Mucosa of descending colon (tissue), 3 donors: ENCODE measurements around the gene CDC45. TPM values are rescaled to one million over a fixed set of nuclear protein-coding genes. Genes with fewer than 3 reads are reported as not detected.

Experiments
- ATAC-seq: fragments of 200-7000 bp; cut with Tn5 transposase; one replicate; pipeline ENCODE4 v1.9.1; 2020; ENCODE audit warnings: mild to moderate bottlenecking, moderate library complexity
- DNase-seq, 3 donors: peaks; one replicate each; pipeline ENCODE4 v3.0.0-alpha.2; 2020
- H3K36me3 ChIP-seq: fragments of 200-600 bp; one replicate; pipeline ENCODE4 v1.8.0; 2021; ENCODE audit warnings: low read depth, mild to moderate bottlenecking
- H3K4me1 ChIP-seq: fragments of 200-600 bp; one replicate; pipeline ENCODE4 v1.8.0; 2021; ENCODE audit warnings: low read depth, mild to moderate bottlenecking
- H3K4me3 ChIP-seq: fragments of 200-600 bp; one replicate; pipeline ENCODE4 v1.8.0; 2021; ENCODE audit warnings: mild to moderate bottlenecking
- H3K9me3 ChIP-seq: fragments of 200-600 bp; one replicate; pipeline ENCODE4 v1.8.0; 2021; ENCODE audit warnings: mild to moderate bottlenecking
- CTCF ChIP-seq: fragments of 200-600 bp; IDR thresholded peaks from one replicate; pipeline ENCODE4 v1.8.0; 2022; ENCODE audit warnings: antibody characterized with exemption, mild to moderate bottlenecking
- intact Hi-C, 2 donors: fragments of 100-400 bp; cut with DNase I in 1 of 2; cut with micrococcal nuclease in 1 of 2; formaldehyde crosslinking; loops; one replicate each; pipeline versions ENCODE4 v1.11.0 to v1.11.1; 2022; cut with DNase I, micrococcal nuclease
- total RNA-seq, 3 donors: library from RNA; stranded (reverse); fragmentation: NEBNext Ultra II Directional in 2 of 3; extraction: Animal tissue kit (Norgen Biotek cat#: 25700) in 2 of 3; gene quantifications; one replicate each; pipeline versions ENCODE4 v1.2.1 to v1.2.4, GENCODE V29; 2021 to 2023
- donor health status: DM: no; HTN: no; CAD: no; lungs with moderate emphysema.
- donor health status: DM: no; HTN: no; CAD: no.
- donor health status: DM: no; HTN: yes; CAD: no.

CDC45 gene
- total RNA-seq, 3 donors from 2014 or later = 2.2 to 13.9 (median 2.8) TPM

- intact Hi-C loops = no loop called here
- Histone ChIP-seq H3K36me3 (no peaks in the 10 kb centered on the region), H3K4me3 (no peak overlapping the region), H3K4me1 (no peaks in the 10 kb centered on the region), H3K9me3 (no peaks in the 10 kb centered on the region)
- TF ChIP-seq CTCF = no peak
- ATAC-seq = no peak
- DNase-seq = no peak
Observed at GRCh38 chr22:19513823-19514222, 34.1 kb downstream of the CDC45 start.

GRCh38 chr22:19514831-19515565 lies 35.3 kb downstream of the CDC45 start:
- no peak for DNase-seq
- no peaks in the 10 kb centered on the region for H3K36me3 ChIP-seq
- intact Hi-C loops = no loop called here
- TF ChIP-seq CTCF = no peak
- H3K9me3 ChIP-seq = no peaks in the 10 kb centered on the region
- H3K4me3 ChIP-seq = no peak overlapping the region
- H3K4me1 ChIP-seq = no peaks in the 10 kb centered on the region
- ATAC-seq = no peak

- H3K4me1 ChIP-seq = no peaks in the 10 kb centered on the region
- H3K36me3 ChIP-seq = no peaks in the 10 kb centered on the region
- ATAC-seq = no peak
- H3K9me3 ChIP-seq = no peaks in the 10 kb centered on the region
- H3K4me3 ChIP-seq = no peak overlapping the region
- DNase-seq = no peak
- no peak for TF ChIP-seq CTCF
- intact Hi-C loops = no loop called here
Observed at GRCh38 chr22:19515654-19516377, 36.1 kb downstream of the CDC45 start.

- no peak for ATAC-seq
- Histone ChIP-seq H3K4me1 (no peaks in the 10 kb centered on the region), H3K36me3 (no peaks in the 10 kb centered on the region), H3K9me3 (no peaks in the 10 kb centered on the region), H3K4me3 (no peak overlapping the region)
- DNase-seq = no peak
- no peak for TF ChIP-seq CTCF
- intact Hi-C loops = no loop called here
Observed at GRCh38 chr22:19516378-19517170, 36.9 kb downstream of the CDC45 start.

DNA sequence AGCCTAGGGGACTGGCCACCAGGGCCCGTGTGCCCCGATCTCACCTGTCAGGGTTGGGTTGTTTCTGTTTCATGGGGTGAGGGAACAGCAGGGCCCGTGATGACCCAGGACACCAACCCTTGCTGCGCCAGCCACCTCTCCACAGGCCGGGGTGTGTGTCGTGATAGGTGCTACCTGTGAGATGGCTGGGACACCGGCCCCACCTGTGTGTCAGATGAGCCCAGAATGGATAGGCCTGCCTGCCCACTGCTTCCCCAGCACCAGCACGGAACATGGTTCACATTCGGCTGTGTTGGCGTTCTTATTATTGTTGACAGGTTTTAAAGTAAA lies 37.4 kb downstream of the CDC45 start:
- intact Hi-C loops = no loop called here
- Histone ChIP-seq H3K4me1 (no peaks in the 10 kb centered on the region), H3K4me3 (no peak overlapping the region), H3K36me3 (no peaks in the 10 kb centered on the region), H3K9me3 (no peaks in the 10 kb centered on the region)
- TF ChIP-seq CTCF = no peak
- DNase-seq (no peak), ATAC-seq (no peak)
